H1 (cell line): Measurements from ENCODE around the gene MUC13. TPM values are rescaled to one million over a fixed set of nuclear protein-coding genes. Genes with fewer than 3 reads are reported as not detected.

Source experiments
- CTCF ChIA-PET: fragments of 300-600 bp; sonication (Branson Sonifier 250); formaldehyde crosslinking; loops from one replicate; lab custom pipeline; 2021; ENCODE audit not compliant: partially characterized antibody; lab: Charles Lee
- POLR2A ChIA-PET: fragments of 300-600 bp; sonication (Branson Sonifier 250); formaldehyde crosslinking; loops from one replicate; lab custom pipeline; 2021; ENCODE audit warnings: inconsistent platforms; ENCODE audit not compliant: partially characterized antibody; lab: Charles Lee
- DNase-seq, 2 experiments: peaks; one replicate each; pipeline versions ENCODE4 v3.0.0 to v3.0.0-alpha.2; 2010 to 2022; ENCODE audit warnings: low spot score in 2 of 2, low read depth in 1 of 2, mixed read lengths in 1 of 2
- FAIRE-seq: peaks from 2 replicates; lab custom pipeline; 2011; peaks lifted over from hg19 to GRCh38; lab: Jason Lieb, UNC
- H2AFZ ChIP-seq: 2 replicates; pipeline ENCODE4 v1.8.1; 2012; ENCODE audit warnings: low read length, inconsistent platforms
- H2AK5ac ChIP-seq: 2 replicates; pipeline ENCODE4 v1.6.1; 2013; ENCODE audit warnings: low read depth, low read length
- H2BK120ac ChIP-seq: replicated peaks from 2 replicates; pipeline ENCODE3; 2013; ENCODE audit warnings: low read depth, low read length, inconsistent platforms
- H2BK12ac ChIP-seq: 2 replicates; pipeline ENCODE4 v1.6.1; 2013; ENCODE audit warnings: low read depth, low read length
- H2BK15ac ChIP-seq: 2 replicates; pipeline ENCODE4 v1.6.1; 2013; ENCODE audit warnings: low read length
- H2BK20ac ChIP-seq: 2 replicates; pipeline ENCODE4 v1.6.1; 2013; ENCODE audit warnings: low read length
- H2BK5ac ChIP-seq: 2 replicates; pipeline ENCODE4 v1.6.1; 2013; ENCODE audit warnings: low read depth, low read length
- H3K14ac ChIP-seq: 2 replicates; pipeline ENCODE4 v1.6.1; 2013; ENCODE audit warnings: inconsistent platforms; ENCODE audit not compliant: insufficient read length
- H3K18ac ChIP-seq: 2 replicates; pipeline ENCODE4 v1.6.1; 2013; ENCODE audit warnings: low read length; ENCODE audit errors: extremely low read depth
- H3K23ac ChIP-seq: 2 replicates; pipeline ENCODE4 v1.6.1; 2013; ENCODE audit warnings: inconsistent platforms; ENCODE audit not compliant: insufficient read length
- H3K23me2 ChIP-seq: 2 replicates; pipeline ENCODE4 v1.6.1; 2013; ENCODE audit warnings: low read depth, low read length
- H3K27ac ChIP-seq: 2 replicates; pipeline ENCODE4 v1.6.1; 2011; ENCODE audit warnings: low read depth, low read length, inconsistent platforms
- H3K27me3 ChIP-seq, 4 experiments: replicated peaks in 1 of 4; 1 replicate in 1 of 4; 2 replicates in 3 of 4; pipeline versions ENCODE4 v1.6.1 to v1.8.1; 2011 to 2013; ENCODE audit warnings: low read length in 3 of 4, mild to moderate bottlenecking in 3 of 4, inconsistent platforms in 2 of 4, mixed read lengths in 2 of 4, moderate library complexity in 1 of 4; ENCODE audit not compliant: control insufficient read depth in 3 of 4, insufficient read depth in 3 of 4; ENCODE audit errors: extremely low read depth in 1 of 4
- H3K36me3 ChIP-seq, 4 experiments: 2 replicates each; pipeline versions ENCODE4 v1.6.1 to v1.8.1; 2011 to 2013; ENCODE audit warnings: mild to moderate bottlenecking in 4 of 4, low read length in 3 of 4, moderate library complexity in 2 of 4, control low read depth in 1 of 4, inconsistent platforms in 1 of 4; ENCODE audit not compliant: insufficient read depth in 4 of 4, control insufficient read depth in 2 of 4
- H3K4ac ChIP-seq: replicated peaks from 2 replicates; pipeline ENCODE3; 2013; ENCODE audit warnings: low read length, low read depth, mixed read lengths, inconsistent platforms; ENCODE audit not compliant: insufficient read length
- H3K4me1 ChIP-seq, 4 experiments: replicated peaks in 1 of 4; 1 replicate in 1 of 4; 2 replicates in 3 of 4; pipeline versions ENCODE4 v1.6.1 to v1.8.1; 2011 to 2013; ENCODE audit warnings: low read length in 3 of 4, inconsistent platforms in 2 of 4, mixed read lengths in 1 of 4; ENCODE audit not compliant: insufficient read depth in 4 of 4, control insufficient read depth in 3 of 4
- H3K4me2 ChIP-seq, 2 experiments: 2 replicates each; pipeline versions ENCODE4 v1.6.1 to v1.8.1; 2011 to 2013; ENCODE audit warnings: low read depth in 2 of 2, low read length in 2 of 2, control low read depth in 1 of 2, inconsistent platforms in 1 of 2, mild to moderate bottlenecking in 1 of 2; ENCODE audit not compliant: insufficient read depth in 1 of 2
- H3K4me3 ChIP-seq, 4 experiments: fragments of 200-600, 300-600 bp in 1 of 4; sonication (generic), shearing (Covaris generic), sonication (Bioruptor Twin) in 1 of 4; 2 replicates each; pipeline versions ENCODE4 v1.5.1 to v1.8.1; 2011 to 2016; ENCODE audit warnings: low read length in 4 of 4, low read depth in 3 of 4, control low read depth in 2 of 4, inconsistent platforms in 2 of 4, mild to moderate bottlenecking in 2 of 4, mixed read lengths in 1 of 4, moderate library complexity in 1 of 4; ENCODE audit not compliant: insufficient read depth in 2 of 4; ENCODE audit errors: extremely low read depth in 1 of 4
- H3K56ac ChIP-seq: replicated peaks from 2 replicates; pipeline ENCODE3; 2013; ENCODE audit warnings: low read depth, mild to moderate bottlenecking, mixed read lengths, low read length, inconsistent platforms; ENCODE audit not compliant: insufficient read length
- H3K79me1 ChIP-seq: 2 replicates; pipeline ENCODE4 v1.6.1; 2013; ENCODE audit warnings: low read depth, low read length, control low read depth
- H3K79me2 ChIP-seq, 2 experiments: 2 replicates each; pipeline versions ENCODE4 v1.6.1 to v1.8.1; 2012 to 2013; ENCODE audit warnings: low read length in 2 of 2, mild to moderate bottlenecking in 2 of 2, inconsistent platforms in 1 of 2; ENCODE audit not compliant: insufficient read depth in 2 of 2, control insufficient read depth in 1 of 2
- H3K9ac ChIP-seq, 4 experiments: replicated peaks in 1 of 4; 1 replicate in 1 of 4; 2 replicates in 3 of 4; pipeline versions ENCODE4 v1.6.1 to v1.8.1; 2011 to 2013; ENCODE audit warnings: low read depth in 3 of 4, low read length in 3 of 4, control low read depth in 2 of 4, mild to moderate bottlenecking in 2 of 4, moderate library complexity in 2 of 4, inconsistent platforms in 1 of 4; ENCODE audit errors: extremely low read depth in 1 of 4
- H3K9me3 ChIP-seq, 2 experiments: 2 replicates each; pipeline versions ENCODE4 v1.6.1 to v1.8.1; 2012 to 2013; ENCODE audit warnings: mild to moderate bottlenecking in 2 of 2, moderate library complexity in 2 of 2, control low read depth in 1 of 2, inconsistent platforms in 1 of 2, low read depth in 1 of 2, low read length in 1 of 2, mixed read lengths in 1 of 2; ENCODE audit not compliant: insufficient read depth in 2 of 2
- H4K20me1 ChIP-seq, 2 experiments: replicated peaks in 1 of 2; 2 replicates each; pipeline versions ENCODE3 to v1.8.1; 2011 to 2013; ENCODE audit warnings: inconsistent platforms in 2 of 2, low read length in 2 of 2, mild to moderate bottlenecking in 1 of 2; ENCODE audit not compliant: insufficient read depth in 2 of 2, control insufficient read depth in 1 of 2
- H4K5ac ChIP-seq: 2 replicates; pipeline ENCODE4 v1.6.1; 2013; ENCODE audit warnings: low read length, low read depth, mixed read lengths, inconsistent platforms; ENCODE audit not compliant: insufficient read length
- H4K8ac ChIP-seq: 2 replicates; pipeline ENCODE4 v1.8.0; 2013; ENCODE audit warnings: mild to moderate bottlenecking, moderate library complexity, low read length, inconsistent platforms; ENCODE audit not compliant: insufficient read depth; ENCODE audit errors: extremely low read depth
- H4K91ac ChIP-seq: replicated peaks from 2 replicates; pipeline ENCODE3; 2013; ENCODE audit warnings: low read length, mixed read lengths, inconsistent platforms; ENCODE audit not compliant: insufficient read length
- CBX8 ChIP-seq: fragments of 300-800, 300-1000 bp; sonication (generic); IDR thresholded peaks from 2 replicates; pipeline ENCODE4 v1.7.1; 2016; ENCODE audit warnings: low read depth, low read length, borderline replicate concordance
- CREB1 ChIP-seq: IDR thresholded peaks from 2 replicates; pipeline ENCODE4 v1.6.1; 2012; ENCODE audit warnings: inconsistent platforms
- EP300 ChIP-seq, 2 experiments: IDR thresholded peaks; 1 replicate in 1 of 2; 2 replicates in 1 of 2; pipeline ENCODE4 v1.6.1; 2011 to 2012; ENCODE audit warnings: low read depth in 2 of 2, low read length in 2 of 2, mild to moderate bottlenecking in 2 of 2, borderline replicate concordance in 1 of 2, inconsistent platforms in 1 of 2, moderate library complexity in 1 of 2
- JUN ChIP-seq: IDR thresholded peaks from 2 replicates; pipeline ENCODE4 v1.6.1; 2011; ENCODE audit warnings: low read depth, mild to moderate bottlenecking, improper control_type of control experiment, low read length
- KDM4A ChIP-seq: IDR thresholded peaks from one replicate; pipeline ENCODE4 v1.7.1; 2012; ENCODE audit warnings: low read depth, mild to moderate bottlenecking, moderate library complexity, low read length, inconsistent platforms; ENCODE audit not compliant: severe bottlenecking
- POLR2AphosphoS5 ChIP-seq: IDR thresholded peaks from 2 replicates; pipeline ENCODE4 v1.6.1; 2011; ENCODE audit warnings: low read depth, low read length
- RAD21 ChIP-seq, 2 experiments: IDR thresholded peaks in 1 of 2; conservative IDR thresholded peaks in 1 of 2; 2 replicates each; pipeline ENCODE4 v1.6.1; 2011; ENCODE audit warnings: low read depth in 2 of 2, low read length in 2 of 2, improper control_type of control experiment in 1 of 2, inconsistent platforms in 1 of 2, mild to moderate bottlenecking in 1 of 2, moderate library complexity in 1 of 2
- SUZ12 ChIP-seq: fragments of 200-600 bp; sonication (generic); IDR thresholded peaks from 2 replicates; pipeline ENCODE4 v1.6.1; 2012; ENCODE audit warnings: mild to moderate bottlenecking, inconsistent platforms, low read length, moderate library complexity, mixed read lengths
- WGBS, 2 experiments: shearing (Covaris generic) in 1 of 2; methylation state at CpG; one replicate each; pipeline versions ENCODE4 v1.1.6 to v1.1.7; 2013 to 2015; ENCODE audit warnings: low lambda C conversion rate in 2 of 2, mixed read lengths in 2 of 2, inconsistent platforms in 1 of 2, low coverage in 1 of 2, missing lambda C conversion rate in 1 of 2; ENCODE audit not compliant: insufficient replicate concordance in 2 of 2, insufficient coverage in 1 of 2, insufficient read length in 1 of 2; ENCODE audit errors: extremely low coverage in 1 of 2, missing lambda C conversion rate in 1 of 2; 5-methylcytosine and 5-hydroxymethylcytosine counted together
- polyA plus RNA-seq, 7 experiments: library from polyadenylated mRNA; depleted of rRNA in 3 of 7; stranded (reverse) in 5 of 7; unstranded in 2 of 7; fragments of >200 nt in 5 of 7; fragments of 200-250 nt in 2 of 7; gene quantifications; 1 replicate in 5 of 7; 2 replicates in 1 of 7; 4 replicates in 1 of 7; pipeline versions ENCODE4 v1.2.1 to v1.2.3, GENCODE V29; 2011 to 2013; ENCODE audit warnings: missing spikeins in 2 of 7, mixed read lengths in 2 of 7
- total RNA-seq: library from RNA; stranded (reverse); fragmentation: NEBNext Ultra II Directional; extraction: Animal tissue kit (Norgen Biotek cat#: 25700); gene quantifications from 2 replicates; pipeline ENCODE4 v1.2.1, GENCODE V29; 2021

The MUC13 gene
- total and polyA plus RNA-seq, 2 of the 8 experiments (the other 6 are each of a cell fraction or from before 2014, with no cell fraction given) = not detected

- DNase-seq = no peak
- Histone ChIP-seq H3K18ac (no peak overlapping the region), H3K14ac (no peak overlapping the region), H3K4me1 (no peaks in the 10 kb centered on the region), H4K91ac (no peak overlapping the region), H4K5ac (no peak overlapping the region), H3K9ac (no peak overlapping the region), H3K23ac (no peak overlapping the region), H3K9me3 (no peaks in the 10 kb centered on the region), H3K27me3 (no peaks in the 10 kb centered on the region; a peak in 1 of 7 replicates), H2BK5ac (no peak overlapping the region), H2BK20ac (no peak overlapping the region), H2BK15ac (no peak overlapping the region), H4K8ac (no peak overlapping the region), H3K36me3 (no peaks in the 10 kb centered on the region), H4K20me1 (no peaks in the 10 kb centered on the region), H3K23me2 (no peaks in the 10 kb centered on the region; the same call in 1 of the 2 replicates), H2AFZ (no peak overlapping the region), H3K4ac (no peak overlapping the region), H3K79me1 (no peaks in the 10 kb centered on the region), H3K4me2 (no peak overlapping the region), H3K79me2 (no peaks in the 10 kb centered on the region), H3K27ac (no peak overlapping the region), H2BK120ac (no peak overlapping the region), H3K56ac (no peak overlapping the region), H3K4me3 (no peak overlapping the region), H2AK5ac (no peak overlapping the region), H2BK12ac (no peak overlapping the region)
- CTCF ChIA-PET = interaction anchor here (0.6 to 10.5 kb wide), 15 partner anchors 10 to 595 kb away, joined by 3 to 126 read pairs (median 4); partner anchors contain the start of genes MUC13 and SNX4
- TF ChIP-seq RAD21 (IDR thresholded peaks at IDR 0.05 in 1 of 2, conservative IDR thresholded peaks at IDR 0.05 in 1 of 2; ENCODE audit: low read depth in 2 of 2, low read length in 2 of 2) (no peak), CREB1 (no peak), EP300 (IDR thresholded peaks at IDR 0.05; ENCODE audit: borderline replicate concordance in 1 of 2, low read depth in 2 of 2, low read length in 2 of 2) (no peak), POLR2AphosphoS5 (no peak), CBX8 (no peak), JUN (no peak), SUZ12 (no peak), KDM4A (no peak)
- POLR2A ChIA-PET = no interaction called here
- WGBS, 2 experiments = 95% methylated on average over 2 of the region's 2 CpGs; no CpG with 5 or more reads in 1 of the 2 experiments
- no peak for FAIRE-seq
Measured at GRCh38 chr3:124924741-124925140, 9.8 kb downstream of the MUC13 start.
